ENCODE results near the gene CYTIP.

DNA sequence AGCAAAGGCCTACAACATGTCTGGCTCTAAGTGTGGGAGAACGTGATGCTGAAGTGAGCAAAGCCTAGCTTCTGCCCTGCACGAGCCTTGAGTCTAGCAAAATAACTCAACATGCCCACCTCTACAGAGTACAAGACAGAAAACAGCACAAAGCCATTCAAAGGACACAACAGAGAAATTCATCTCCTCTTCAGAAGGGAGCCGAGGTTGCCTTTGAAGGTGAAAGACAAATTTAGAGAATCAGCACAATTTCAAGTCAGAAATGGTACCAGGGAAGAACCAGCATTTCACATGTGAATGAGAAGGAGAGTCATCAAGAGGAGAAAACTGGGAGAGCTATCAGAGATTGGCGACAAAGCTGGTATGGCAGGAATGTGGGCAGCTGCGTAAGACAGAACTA is 21.7 kb upstream of the CYTIP start:
- TF ChIP-seq SMC3 (IDR thresholded peaks at IDR 0.05; ENCODE audit: low read depth, low read length): no peak
- no peak for TF ChIP-seq BHLHE40 (IDR thresholded peaks at IDR 0.05; ENCODE audit: low read depth, low read length)
- TF ChIP-seq, protein P1, sequence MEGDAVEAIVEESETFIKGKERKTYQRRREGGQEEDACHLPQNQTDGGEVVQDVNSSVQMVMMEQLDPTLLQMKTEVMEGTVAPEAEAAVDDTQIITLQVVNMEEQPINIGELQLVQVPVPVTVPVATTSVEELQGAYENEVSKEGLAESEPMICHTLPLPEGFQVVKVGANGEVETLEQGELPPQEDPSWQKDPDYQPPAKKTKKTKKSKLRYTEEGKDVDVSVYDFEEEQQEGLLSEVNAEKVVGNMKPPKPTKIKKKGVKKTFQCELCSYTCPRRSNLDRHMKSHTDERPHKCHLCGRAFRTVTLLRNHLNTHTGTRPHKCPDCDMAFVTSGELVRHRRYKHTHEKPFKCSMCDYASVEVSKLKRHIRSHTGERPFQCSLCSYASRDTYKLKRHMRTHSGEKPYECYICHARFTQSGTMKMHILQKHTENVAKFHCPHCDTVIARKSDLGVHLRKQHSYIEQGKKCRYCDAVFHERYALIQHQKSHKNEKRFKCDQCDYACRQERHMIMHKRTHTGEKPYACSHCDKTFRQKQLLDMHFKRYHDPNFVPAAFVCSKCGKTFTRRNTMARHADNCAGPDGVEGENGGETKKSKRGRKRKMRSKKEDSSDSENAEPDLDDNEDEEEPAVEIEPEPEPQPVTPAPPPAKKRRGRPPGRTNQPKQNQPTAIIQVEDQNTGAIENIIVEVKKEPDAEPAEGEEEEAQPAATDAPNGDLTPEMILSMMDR (conservative IDR thresholded peaks at IDR 0.05; ENCODE audit: low read depth, low read length): no peak
- no peak for TF ChIP-seq FOS (IDR thresholded peaks at IDR 0.05; ENCODE audit: low read depth, low read length)
- no peak for TF ChIP-seq RFX5 (IDR thresholded peaks at IDR 0.05; ENCODE audit: low read depth, low read length)
- TF ChIP-seq RCOR1 (IDR thresholded peaks at IDR 0.05; ENCODE audit: insufficient replicate concordance, low read length): no peak
